ENCODE results near the gene EMX2.

The EMX2 gene

DNA sequence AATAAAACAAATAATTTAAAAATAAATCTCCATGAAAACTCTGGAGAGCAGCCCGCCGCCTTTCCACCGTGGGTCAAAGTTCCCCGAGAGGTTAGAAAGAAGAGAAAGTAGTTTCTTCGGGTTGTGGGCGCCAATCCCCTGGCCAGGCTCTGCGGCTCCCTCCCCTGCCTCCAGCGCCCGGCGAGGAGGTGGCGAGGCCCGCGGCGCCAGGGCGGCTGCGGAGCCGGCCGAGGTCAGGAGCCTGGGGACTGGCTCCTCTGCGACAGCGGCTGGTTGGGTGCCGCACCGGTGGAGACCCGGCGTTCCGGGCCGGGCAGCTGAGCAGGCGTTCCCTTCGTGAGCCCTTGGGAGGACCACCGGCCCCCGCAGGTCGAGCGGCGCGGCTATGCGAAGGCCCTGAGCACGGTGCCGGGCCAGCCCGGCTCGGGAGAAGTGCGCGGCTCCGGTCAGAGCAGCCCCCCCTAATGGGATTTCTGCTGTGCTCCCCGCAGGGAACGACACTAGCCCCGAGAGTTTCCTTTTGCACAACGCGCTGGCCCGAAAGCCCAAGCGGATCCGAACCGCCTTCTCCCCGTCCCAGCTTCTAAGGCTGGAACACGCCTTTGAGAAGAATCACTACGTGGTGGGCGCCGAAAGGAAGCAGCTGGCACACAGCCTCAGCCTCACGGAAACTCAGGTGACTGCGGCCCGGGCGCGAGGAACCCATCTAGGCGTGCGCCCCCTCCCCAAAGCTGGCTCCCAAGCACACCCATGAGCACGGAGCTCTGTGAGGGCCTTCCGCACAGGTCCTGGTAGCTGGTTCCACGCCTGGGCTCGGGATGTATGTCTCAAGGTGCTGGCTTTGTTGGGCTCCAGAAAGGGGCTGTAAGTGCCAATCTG is 2.8 kb downstream of the EMX2 start:
- DNase-seq, result no peak

DNA sequence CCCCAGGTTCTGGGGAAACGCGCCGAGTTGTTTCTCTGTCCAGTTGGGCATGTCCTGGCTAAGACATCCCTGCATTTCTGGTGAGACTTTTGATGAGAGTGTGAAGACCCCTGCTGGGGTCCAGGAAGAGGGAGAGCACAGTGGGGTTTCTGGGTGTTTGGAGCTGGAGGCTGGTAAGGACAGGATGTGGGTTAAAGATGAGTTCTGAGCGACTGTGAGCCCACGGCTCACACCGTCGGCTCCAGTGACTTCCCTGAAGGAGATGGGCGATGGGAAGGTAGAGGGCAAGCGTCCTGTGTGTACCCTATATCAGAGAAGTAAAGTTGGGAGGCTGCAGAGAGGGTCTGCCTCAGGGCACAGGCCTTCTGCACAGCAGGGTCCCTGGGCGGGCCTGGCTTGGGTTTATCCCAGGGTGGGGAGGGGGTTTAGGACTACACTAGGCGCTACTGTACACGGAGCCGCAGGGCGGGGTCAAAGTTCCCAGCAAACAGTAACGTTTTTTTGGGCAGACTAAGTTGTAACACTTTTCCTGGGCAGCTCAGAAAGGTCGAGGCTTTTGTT is 3.6 kb downstream of the EMX2 start:
- no peak for DNase-seq

DNA sequence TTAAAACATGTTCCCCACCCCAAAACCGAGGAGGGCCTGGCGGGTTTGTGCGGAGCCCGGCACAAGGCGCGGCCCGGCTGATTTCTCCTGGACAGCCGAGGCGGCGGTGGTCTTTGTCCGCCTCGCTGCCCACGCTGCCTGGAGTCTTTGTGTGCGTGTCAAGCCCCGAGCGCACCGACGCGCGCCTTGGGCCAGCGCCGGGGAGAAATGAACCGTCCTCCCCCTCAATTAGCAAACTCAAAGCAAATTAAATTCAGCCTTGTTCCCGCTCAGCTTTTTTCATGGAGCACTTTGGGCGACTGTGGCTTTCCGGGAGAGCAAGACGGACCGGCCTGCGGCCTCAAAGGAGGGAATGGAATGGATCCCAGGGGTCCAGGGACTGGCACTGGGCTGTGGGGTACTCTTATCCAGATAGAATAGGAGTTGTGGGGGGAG is 4.1 kb downstream of the EMX2 start:
- DNase-seq, result no peak

DNA sequence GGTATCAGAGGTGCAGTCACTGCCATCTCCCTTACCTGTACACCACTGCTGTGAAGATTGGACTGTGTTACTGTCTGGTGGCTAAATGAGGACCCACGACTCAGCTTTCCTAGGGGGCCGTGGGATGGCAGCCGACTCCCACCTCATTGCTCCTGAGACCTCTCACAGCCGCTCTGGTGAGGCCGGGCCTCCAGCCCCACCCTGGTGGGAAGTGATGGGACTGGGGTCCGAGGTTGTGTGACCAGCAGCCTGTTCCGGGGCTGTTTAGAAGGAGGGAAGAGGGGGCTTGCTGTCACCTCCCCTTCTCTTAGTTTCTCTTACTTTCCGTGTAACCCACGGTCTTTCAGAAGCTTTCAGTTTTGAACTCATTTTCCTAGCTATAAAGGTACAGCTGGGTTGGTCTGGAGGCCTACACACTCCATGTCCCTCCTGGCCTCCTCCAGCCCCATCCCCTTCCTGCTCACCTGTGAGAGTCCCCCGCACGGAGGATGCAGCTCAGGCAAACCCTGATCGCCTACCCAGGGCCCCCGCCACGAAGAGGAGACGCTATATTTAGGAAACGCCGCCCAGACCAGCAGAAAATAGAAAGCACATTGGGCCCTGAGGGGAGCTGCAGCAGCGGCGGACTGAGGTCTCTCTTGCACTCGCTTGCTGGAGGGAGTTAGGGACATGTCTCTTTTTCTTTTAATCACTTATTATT is 4.6 kb downstream of the EMX2 start:
- no peak for DNase-seq

DNA sequence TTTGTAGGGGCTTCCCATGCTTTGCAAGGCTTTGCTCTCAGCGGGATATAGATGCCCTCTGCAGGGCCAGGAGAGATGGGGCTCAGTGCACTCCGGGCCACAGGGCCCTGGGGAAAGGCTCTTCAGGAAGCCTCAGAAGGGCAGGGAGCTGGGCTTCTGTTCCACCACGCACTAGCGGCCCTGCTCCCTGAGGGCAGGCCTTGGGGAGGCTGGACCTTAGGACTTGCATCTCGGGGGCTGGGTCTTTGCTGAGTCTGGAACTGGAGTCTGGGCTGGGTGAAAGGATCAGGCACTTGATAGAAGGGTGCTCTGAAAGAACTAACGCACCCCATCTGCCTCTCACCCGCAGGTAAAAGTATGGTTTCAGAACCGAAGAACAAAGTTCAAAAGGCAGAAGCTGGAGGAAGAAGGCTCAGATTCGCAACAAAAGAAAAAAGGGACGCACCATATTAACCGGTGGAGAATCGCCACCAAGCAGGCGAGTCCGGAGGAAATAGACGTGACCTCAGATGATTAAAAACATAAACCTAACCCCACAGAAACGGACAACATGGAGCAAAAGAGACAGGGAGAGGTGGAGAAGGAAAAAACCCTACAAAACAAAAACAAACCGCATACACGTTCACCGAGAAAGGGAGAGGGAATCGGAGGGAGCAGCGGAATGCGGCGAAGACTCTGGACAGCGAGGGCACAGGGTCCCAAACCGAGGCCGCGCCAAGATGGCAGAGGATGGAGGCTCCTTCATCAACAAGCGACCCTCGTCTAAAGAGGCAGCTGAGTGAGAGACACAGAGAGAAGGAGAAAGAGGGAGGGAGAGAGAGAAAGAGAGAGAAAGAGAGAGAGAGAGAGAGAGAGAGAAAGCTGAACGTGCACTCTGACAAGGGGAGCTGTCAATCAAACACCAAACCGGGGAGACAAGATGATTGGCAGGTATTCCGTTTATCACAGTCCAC is 5.4 kb downstream of the EMX2 start:
- no peak for DNase-seq

DNA sequence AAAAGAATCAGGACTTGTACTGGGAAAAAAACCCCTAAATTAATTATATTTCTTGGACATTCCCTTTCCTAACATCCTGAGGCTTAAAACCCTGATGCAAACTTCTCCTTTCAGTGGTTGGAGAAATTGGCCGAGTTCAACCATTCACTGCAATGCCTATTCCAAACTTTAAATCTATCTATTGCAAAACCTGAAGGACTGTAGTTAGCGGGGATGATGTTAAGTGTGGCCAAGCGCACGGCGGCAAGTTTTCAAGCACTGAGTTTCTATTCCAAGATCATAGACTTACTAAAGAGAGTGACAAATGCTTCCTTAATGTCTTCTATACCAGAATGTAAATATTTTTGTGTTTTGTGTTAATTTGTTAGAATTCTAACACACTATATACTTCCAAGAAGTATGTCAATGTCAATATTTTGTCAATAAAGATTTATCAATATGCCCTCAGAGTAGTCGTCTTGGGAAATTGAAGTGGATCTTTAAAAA is 6.6 kb downstream of the EMX2 start:
- no peak for DNase-seq

DNA sequence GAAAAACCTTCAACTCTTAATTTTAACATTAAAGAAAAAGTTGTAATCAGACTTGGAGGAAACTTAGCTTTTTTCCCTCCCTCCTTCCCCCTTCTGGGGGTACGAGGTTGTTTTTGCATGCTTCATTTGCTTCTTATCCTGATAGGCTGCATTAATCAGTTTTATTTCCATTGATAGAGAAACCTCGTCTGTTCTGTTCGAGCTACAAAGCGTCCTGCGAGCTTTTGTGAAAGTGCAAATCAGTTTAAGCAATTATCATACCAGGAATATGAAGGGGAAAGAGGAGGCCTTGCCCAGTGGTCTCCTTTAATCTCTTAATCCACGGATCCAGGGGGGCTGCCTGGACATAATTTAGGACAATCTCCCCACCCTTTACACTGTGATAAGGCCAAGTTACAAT is 7.5 kb downstream of the EMX2 start:
- no peak for DNase-seq

DNA sequence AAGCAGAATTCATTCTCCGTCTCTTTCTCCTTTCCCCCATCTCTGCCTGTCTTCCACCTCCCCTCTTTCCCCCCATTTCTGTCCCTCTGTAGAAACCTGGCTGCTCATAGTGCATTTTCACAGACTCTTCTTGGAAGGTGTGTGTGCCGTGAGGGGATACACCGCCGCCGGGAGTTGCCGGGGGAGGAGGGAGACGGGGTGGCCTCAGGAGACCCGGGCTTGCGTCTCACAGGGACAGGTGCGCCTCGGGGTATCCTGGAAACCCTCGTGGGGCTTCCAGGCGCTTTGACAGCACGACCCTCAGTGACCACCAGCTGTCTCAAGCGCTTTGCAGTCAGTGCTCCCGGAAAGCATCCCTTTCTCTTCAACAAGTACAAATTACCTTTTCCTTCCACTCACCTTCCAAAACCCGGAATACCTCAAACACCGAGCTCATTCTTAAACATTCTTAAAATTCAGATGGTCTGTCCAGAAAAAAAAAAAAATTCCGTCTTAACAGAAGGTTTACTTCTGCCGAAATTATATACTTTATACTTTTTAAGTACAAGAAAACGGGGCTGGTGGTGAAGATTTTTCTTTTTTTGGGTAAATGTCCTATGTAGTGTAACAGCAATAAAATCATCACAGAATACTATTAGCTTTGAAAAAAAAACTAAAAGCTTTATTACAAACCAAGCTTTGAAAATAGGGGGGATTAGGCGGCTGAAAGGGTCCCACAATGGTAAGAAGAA is 8.2 kb downstream of the EMX2 start:
- DNase-seq, result no peak

DNA sequence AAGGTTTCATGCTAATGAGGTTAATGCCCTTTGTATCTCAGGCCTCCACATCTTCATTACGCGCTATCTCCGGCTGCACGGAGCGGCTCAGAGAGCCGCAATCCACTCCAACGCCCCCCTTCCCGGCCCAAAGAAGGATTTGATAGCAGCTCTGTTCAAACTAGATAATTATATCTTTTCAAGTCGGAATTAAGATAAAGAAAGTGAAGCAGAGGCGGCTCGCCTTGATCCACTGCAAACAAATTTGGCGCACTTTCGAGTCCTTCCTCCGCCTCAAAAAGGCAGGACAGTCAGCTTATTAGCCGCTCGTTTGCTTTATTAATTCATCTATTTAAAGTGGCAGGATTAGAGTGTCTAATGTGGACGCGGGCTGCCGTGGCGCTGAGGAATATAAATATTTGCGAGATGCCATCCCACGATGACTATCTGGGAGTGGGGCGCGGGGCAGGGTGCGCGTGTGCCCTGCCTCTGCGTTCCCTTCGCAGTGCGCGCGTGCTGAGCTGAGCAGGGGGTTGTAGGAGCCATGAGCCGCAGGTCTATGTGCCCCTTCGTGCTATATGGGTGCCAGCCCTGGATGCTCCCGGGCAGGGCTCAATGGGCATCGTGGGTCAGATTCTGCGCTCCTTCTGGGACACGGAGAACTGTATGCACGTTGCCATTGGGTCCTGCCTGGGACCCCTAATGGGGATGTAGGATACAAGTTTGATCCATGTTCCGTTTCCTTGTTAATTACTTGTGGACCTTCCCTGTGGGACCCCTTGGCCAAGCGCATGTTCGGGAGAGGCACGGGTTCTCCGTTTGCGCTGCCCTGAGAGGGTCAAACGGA is 9.0 kb downstream of the EMX2 start:
- DNase-seq, result no peak

DNA sequence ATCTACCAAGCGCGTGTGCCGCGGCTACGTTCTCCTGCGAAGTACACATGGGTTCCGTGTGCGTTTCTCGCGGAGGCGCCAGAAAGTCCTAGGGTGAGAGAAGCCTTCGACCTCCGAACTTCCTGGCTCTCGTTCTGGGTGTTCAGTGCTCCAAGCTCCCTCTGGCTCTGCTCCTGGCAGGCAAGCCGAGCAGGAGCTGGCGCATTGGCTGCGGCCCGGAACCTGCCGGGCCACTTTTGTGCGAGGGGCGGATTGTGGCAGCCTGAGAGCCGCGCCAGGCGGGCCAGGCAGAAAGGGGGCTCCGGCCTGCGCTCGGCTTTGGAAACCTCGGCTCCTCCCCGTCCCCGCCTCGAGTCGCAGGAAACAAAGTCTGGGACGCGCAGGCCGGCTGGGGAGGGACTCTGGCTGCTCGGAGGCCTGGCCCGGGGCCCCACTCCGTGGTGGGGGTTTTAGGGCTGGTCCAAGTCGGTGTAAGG is 9.6 kb downstream of the EMX2 start:
- no peak for DNase-seq

DNA sequence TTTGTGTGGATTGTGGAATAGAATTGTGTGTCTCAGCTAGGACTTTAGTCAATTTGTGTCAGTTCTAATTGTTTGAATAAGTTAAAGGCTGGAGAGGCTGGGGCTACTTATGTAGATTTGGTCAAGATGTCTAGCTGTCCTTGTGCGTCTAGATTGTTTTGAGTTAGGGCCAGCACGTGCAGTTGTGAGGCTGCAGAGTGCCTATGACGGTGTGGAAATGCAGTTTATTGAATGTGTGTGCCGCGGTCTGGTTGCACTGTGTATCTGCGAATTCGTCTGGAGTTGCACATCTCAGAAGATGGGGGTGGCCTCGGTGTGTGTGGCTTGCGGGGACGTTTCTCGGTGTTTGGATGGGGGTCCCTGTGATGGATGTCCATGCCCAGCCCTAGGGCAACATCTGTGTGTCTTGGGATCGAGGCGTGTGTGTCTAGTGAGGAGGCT is 10.2 kb downstream of the EMX2 start:
- DNase-seq, result no peak

DNA sequence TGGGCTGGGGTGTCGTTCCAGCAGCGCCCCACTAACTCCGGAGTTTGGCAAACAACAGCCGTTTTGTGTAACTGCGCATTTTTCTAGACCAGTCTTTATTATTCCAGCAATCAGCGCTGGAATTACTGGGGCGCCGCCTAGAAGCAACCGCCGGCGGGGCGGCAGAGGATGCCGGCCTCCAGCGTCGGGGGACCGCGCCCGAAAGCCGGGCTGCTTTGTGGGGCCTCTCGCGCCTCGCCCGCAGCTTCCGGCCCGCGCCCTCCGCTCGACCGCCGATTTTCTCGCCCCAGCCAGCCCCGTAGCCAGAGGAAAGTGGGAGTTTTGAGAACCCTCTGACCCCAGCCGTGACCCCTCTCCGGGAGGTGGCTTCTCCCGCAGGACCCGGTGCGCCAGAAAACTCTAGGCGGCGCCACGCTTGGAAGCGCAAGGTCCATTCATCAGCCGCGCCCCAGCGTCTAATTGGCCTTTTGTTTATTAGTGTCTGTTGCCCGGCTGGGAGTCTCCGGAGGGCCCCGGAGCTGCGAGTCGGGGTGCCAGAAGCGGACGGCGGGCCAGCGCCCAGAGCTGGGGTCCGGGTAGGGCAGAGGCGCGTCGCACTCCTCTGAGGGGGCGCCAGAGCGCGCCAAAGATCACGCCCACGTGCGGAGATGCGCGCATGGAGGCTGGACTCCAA is 10.7 kb downstream of the EMX2 start:
- DNase-seq, result no peak

DNA sequence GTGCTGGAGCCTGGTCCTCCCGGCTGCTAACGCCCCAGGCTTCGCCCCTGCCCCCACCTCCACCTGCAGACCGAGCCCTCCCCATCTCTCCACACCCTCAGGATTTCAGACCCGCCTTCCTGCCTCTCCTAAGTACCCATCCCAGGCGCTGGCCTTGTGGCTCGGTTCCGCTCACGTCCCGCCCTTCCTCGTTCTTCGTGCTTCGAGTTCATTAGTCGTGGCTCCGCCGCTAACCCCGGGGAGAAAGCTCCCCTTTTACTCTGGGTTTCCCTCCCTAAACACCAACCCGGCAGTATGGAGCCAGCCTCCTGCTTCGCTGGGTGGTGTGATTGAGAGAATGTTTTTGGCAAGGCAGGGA is 11.2 kb downstream of the EMX2 start:
- DNase-seq, result no peak

DNA sequence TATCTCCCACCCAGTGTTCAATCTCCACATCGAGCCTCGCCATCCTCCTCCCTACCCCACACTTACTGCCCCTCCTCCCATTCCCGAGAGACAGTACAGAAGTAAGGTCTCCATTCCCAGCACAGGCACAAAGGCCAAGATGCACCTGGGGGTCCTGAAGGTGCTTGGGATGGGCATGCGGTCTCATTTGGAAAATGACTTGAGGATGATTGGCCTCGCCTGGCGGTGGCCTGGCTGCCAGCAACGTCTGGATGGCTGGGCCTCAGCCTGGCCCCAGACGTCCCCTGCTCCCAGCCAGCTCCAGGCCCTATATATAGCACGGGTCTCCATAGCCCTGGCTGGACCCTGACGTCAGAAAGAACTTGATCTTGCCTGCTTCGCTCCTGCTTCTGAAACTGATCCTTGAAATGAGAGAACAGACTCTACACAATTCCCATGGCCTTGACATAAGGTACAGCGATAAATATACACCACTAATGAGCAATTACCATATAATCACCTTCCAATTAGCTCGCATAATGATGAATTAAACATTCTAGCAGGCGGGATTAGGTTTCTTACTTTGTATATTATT is 11.8 kb downstream of the EMX2 start:
- DNase-seq, result no peak

DNA sequence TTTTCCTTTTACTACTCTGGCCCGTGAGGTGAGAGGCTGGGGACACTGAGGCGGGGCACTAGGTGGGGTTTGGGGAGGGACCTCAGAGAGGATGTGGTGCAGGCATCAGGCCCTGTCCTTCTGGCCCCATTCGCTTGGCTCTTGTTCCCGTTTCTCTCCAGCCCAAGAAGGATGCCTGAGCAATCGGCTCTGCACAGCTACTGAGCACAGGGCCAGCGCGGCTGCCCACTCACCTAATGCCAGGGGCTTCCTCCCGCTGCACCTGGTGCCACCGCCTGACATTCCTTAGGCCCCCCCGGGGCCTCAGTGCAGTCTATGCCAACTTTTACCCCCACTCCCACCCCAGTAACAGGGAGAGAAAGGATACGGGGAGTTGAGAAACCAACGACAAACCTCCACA is 12.5 kb downstream of the EMX2 start:
- DNase-seq, result no peak

DNA sequence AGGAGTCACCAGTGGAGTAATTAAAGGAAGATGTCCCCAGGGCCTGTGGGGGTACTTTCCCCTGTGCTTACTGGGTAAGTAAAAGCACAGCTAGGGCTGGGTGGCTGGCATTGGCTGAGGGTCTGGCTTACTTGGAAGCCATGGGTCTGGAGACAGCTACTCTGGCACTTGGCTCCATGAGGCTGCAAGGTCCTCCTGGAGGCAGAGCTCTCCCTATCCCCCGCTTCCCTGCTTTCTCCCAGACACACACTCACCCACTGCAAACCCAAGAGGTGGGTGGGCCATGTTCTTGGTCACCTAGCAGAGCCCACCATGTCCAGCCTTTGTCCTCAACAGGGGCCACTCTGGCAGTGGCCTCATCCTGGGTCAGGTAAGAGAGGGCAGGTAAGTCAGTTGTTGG is 13.3 kb downstream of the EMX2 start:
- DNase-seq, result no peak

DNA sequence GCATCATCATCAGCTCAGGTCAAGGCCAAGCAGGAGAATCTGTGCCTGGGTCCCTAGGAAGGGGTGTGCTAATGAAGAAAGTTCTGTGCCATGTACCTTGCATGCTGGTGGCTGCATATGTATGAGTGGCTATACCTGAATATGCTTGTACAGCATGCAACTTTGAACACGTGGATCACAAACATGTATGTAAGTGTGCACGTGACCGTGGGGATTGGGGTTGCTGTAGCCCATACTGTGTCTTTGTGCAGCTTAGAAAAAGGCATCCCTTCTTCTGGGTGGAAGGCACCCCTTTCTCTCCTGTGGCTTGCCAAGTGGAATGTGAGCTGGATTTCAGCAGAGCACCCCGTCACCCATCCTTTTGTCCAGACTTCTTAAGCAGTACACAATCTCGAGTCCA is 13.8 kb downstream of the EMX2 start:
- DNase-seq, result no peak

DNA sequence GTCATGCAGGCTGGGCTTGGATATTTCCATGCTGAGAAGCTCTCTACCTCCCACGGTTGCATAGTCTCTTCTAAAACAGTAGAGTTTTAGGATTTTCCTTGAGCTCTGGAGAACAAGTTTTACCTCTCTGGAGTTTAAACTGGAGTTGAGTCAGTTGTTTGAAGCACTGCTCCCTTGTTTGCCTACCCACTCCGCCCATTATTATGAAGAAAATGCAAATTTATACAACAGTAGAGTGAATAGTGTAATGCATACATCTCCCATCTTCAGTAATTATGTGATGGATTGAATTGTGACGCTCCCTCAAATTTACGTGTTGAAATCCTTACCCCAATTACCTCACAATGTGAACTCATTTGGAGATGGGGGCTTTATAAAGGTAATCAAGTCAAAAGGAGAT is 17.2 kb downstream of the EMX2 start:
- no peak for DNase-seq

DNA sequence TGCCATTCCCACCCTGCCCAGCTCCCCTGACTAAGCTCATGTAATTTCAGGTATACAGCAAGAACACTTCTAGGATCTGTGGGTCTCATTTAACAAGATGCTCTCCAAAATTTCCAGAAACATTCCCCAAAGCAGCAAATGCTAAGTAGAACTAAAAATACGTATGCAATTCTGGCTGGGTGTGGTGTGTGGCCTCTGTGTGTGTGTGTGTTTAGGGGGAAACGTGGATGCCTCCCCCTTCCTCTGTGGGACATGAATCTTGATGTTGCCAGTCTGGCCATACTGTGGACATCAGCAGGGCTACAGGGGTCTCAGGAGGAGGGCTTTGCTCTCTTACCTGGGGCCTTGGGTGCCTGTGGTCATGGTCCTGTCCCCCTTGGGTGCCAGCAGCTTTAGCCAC is 18.4 kb downstream of the EMX2 start:
- DNase-seq, result no peak

DNA sequence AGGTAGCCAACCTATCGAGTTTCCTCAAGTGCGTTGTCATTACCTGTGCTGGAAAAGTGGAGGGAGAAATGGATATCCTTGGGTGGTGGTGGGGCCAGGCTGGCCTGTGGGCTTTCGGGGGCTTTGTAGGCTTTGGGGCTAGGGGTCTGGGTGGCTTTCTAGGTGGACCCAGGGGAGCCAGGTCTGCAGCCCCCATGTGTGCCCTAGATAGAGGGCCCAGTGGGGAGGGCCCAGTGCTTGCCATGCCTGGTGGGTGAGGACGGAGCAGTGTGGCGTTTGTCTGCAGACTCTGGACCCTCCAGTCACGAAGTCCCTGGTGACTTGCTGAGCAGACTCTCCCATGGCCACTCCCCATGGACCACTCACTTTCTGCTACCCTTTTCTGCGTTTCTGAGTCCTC is 19.7 kb downstream of the EMX2 start:
- DNase-seq, result no peak
